ENCODE results near the gene IGSF8. TPM values are rescaled to one million over a fixed set of nuclear protein-coding genes. Genes with fewer than 3 reads are reported as not detected.
A peak's percentile ranks its signal among the peaks of the same experiment; 100 is the strongest.

Gene IGSF8
- total RNA-seq, 1 donor from 2014 or later: 28.4 TPM

DNA sequence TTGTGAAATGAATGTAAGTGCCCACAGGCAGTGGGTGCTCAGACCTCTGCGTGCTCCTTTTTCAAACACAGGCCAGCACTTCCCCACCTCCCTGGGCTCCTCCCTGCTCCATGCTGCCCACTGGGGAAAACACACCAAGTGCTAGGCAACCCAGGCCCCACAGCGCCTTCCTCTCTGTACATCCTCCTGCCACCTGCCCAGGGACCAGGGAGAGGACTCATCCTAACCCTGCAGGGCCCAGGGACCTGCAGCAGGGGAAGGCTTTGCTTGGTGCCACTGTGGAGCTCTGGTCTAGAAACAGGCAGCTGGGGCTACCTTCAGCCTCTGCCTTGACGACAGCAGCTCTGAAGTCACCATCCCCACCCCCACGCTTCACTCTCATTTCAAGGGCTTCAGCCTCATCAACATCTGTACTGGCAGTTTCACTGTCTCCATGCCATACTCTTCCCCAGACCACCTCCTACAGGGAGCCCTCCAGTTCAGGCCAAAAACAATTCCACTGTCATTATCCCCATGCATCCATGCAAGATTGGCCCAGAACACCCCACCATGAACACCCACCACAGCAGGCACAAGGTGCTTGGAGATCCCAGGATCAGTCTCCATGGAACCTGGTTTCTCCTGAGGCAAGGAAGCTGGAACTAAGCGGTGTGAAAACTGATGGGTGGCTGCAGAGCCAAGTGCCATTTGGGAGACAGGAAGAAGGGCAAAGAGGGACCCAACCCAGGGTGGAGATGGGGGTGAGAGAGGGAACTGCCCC is 1.1 kb downstream of the IGSF8 start:
- Mint-ChIP-seq H3K4me1 (peaks cover 51% of the 10 kb centered on the region), H3K9me3 (no peaks in the 10 kb centered on the region), H3K27ac (ENCODE audit: unreplicated experiment) (no peak overlapping the region), H3K36me3 (ENCODE audit: low read depth) (no peaks in the 10 kb centered on the region), H3K27me3 (ENCODE audit: low read depth) (no peaks in the 10 kb centered on the region), H3K4me3 (peak overlapping the region; percentile 88)
- TF ChIP-seq, protein P1, sequence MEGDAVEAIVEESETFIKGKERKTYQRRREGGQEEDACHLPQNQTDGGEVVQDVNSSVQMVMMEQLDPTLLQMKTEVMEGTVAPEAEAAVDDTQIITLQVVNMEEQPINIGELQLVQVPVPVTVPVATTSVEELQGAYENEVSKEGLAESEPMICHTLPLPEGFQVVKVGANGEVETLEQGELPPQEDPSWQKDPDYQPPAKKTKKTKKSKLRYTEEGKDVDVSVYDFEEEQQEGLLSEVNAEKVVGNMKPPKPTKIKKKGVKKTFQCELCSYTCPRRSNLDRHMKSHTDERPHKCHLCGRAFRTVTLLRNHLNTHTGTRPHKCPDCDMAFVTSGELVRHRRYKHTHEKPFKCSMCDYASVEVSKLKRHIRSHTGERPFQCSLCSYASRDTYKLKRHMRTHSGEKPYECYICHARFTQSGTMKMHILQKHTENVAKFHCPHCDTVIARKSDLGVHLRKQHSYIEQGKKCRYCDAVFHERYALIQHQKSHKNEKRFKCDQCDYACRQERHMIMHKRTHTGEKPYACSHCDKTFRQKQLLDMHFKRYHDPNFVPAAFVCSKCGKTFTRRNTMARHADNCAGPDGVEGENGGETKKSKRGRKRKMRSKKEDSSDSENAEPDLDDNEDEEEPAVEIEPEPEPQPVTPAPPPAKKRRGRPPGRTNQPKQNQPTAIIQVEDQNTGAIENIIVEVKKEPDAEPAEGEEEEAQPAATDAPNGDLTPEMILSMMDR (conservative IDR thresholded peaks at IDR 0.05): no peak
- DNase-seq (ENCODE audit: low read depth, low spot score): no peak

DNA sequence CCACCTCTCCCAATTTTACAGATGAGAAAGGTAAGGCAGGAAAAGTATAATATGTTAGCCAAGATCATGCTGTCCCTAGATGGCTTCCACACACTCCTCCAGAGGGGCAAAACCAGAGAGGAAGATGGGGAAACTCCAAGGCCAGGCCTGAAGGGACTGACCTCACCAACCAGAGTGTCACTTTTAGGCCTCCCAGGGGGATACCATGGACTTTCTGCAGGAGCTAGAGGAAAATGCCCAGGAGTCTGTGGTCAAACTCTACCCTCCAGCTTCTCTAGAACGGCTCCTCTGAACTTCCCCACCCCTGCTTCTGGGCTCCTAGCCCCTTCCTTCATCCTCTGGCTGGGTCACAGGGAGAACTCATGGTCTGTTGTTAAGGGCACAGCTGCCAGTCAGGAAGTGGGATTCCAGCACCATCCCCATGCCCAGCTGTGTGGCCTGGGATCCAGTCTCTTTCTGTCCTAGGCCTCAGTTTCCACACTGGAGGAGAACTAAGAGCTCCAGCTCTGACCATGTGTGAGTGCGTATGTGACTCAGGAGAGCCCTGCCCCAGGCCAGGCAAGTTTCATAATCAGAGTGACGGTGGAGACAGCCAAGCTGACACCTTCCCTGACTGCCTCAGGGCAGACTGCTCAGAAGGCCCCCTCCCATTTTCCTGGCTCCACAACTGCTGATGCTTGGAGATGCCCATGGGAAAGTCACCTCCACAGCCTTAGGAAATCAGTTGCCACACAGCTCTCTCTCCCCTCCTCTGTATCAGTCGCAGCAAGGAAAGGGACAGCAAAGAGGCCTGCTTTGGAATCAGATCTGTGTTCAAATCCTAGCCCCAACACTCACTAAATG is 1.9 kb downstream of the IGSF8 start:
- Mint-ChIP-seq H3K4me1 (peaks cover 43% of the 10 kb centered on the region), H3K27ac (ENCODE audit: unreplicated experiment) (peak overlapping the region; percentile 67), H3K27me3 (ENCODE audit: low read depth) (no peaks in the 10 kb centered on the region), H3K4me3 (peak overlapping the region; percentile 88), H3K9me3 (no peaks in the 10 kb centered on the region), H3K36me3 (ENCODE audit: low read depth) (no peaks in the 10 kb centered on the region)
- TF ChIP-seq, protein P1 (conservative IDR thresholded peaks at IDR 0.05): no peak
- no peak for DNase-seq (ENCODE audit: low read depth, low spot score)

DNA sequence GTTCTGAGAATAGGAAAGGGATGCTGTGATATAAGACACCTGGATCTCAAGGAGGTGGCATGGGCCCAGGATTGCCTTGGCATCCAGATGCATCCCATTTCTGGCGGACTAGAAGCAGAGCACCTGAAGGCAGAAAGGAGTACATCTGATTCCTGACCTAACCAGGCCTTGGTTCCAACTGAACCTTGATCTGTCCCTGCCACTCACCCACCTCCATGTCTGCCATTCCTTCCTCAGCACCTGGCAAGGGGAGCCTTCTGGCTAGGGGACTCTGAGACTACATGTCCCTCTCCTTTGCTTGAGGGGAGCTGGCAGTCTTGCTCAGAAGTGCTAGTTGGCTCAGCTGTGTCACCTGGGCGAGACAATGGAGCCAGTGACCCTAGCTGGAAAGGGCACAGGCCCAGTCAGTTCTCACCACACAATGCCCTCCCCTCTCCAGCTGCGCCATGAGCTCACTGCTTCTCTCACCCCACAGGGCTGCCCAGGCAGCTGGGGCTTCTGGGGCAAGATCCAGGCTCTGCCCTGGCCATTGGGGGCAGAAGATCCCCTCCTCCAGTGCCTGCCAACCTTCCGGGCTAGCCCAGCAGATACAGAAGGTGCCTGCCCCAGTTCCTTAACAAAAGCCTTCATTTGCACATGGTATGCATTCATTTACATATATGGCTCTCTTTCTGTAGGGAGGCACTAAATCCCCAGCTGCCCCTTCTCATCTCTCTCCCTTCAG is 2.9 kb downstream of the IGSF8 start:
- Mint-ChIP-seq H3K4me1 (peaks cover 41% of the 10 kb centered on the region), H3K27ac (ENCODE audit: unreplicated experiment) (peak overlapping the region; percentile 57), H3K4me3 (peak overlapping the region; percentile 88), H3K9me3 (no peaks in the 10 kb centered on the region), H3K36me3 (ENCODE audit: low read depth) (no peaks in the 10 kb centered on the region), H3K27me3 (ENCODE audit: low read depth) (no peaks in the 10 kb centered on the region)
- TF ChIP-seq, protein P1 (conservative IDR thresholded peaks at IDR 0.05): no peak
- no peak for DNase-seq (ENCODE audit: low read depth, low spot score)

DNA sequence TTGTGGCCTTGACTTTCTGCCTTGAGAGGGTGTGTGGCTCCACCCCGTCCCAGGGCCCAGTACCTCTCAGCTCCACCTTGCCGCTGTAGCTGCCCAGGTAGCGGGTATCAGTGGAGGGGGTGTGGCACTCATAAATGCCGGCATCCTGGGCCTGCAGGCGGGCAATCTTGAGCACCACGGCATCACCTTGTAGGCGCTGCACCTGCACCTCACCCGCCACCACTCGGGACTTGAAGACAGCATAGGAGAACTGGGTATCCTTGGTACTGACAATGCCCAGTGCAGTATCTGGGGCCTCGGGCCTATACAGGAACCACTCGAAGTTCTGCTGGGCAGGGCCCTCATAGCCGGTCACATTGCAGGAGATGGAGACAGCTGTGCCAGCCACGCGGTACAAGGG is 3.6 kb downstream of the IGSF8 start:
- Mint-ChIP-seq H3K9me3 (no peaks in the 10 kb centered on the region), H3K4me1 (peaks cover 41% of the 10 kb centered on the region), H3K27ac (ENCODE audit: unreplicated experiment) (no peak overlapping the region), H3K36me3 (ENCODE audit: low read depth) (no peaks in the 10 kb centered on the region), H3K4me3 (peak overlapping the region; percentile 23), H3K27me3 (ENCODE audit: low read depth) (no peaks in the 10 kb centered on the region)
- DNase-seq (ENCODE audit: low read depth, low spot score): no peak
- TF ChIP-seq, protein P1 (conservative IDR thresholded peaks at IDR 0.05): no peak

DNA sequence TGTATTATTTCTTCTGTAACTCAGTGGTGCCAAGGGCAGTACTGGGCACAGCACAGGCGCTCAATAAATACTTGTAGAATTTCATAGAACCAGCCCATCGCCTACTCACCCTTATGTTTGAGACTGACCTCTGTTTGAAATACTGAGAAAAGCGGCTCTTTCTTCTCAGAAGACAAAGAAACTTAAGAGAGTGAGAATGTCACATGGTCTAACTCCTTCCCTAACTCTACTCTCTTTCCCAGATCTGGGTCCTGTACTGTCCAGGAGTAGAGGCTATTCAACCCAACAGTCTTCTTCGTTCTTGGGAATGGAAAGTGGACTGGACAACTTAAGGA is 4.2 kb downstream of the IGSF8 start:
- Mint-ChIP-seq H3K27ac (ENCODE audit: unreplicated experiment) (no peak overlapping the region), H3K36me3 (ENCODE audit: low read depth) (no peaks in the 10 kb centered on the region), H3K4me3 (peak overlapping the region; percentile 23), H3K4me1 (peaks cover 38% of the 10 kb centered on the region), H3K27me3 (ENCODE audit: low read depth) (no peaks in the 10 kb centered on the region), H3K9me3 (no peaks in the 10 kb centered on the region)
- DNase-seq (ENCODE audit: low read depth, low spot score): no peak
- TF ChIP-seq, protein P1 (conservative IDR thresholded peaks at IDR 0.05): no peak
